ENCODE results near the gene CABLES2. TPM values are rescaled to one million over a fixed set of nuclear protein-coding genes. Genes with fewer than 3 reads are reported as not detected.

The CABLES2 gene
- total and polyA plus RNA-seq, 2 experiments from 2014 or later, result 0.66 to 7.3 TPM

- in situ Hi-C loops (cut with MboI), result no loop called here
- Histone ChIP-seq H3K9ac (no peak overlapping the region), H3K27me3 (replicated peaks; ENCODE audit: insufficient read depth) (peaks cover 13% of the 10 kb centered on the region; the same call in 1 of the 2 replicates), H3F3A (ENCODE audit: insufficient read depth) (no peaks in the 10 kb centered on the region), H3K4me1 (ENCODE audit: insufficient read depth) (no peaks in the 10 kb centered on the region), H4K20me1 (ENCODE audit: insufficient read depth) (no peaks in the 10 kb centered on the region), H2AFZ (no peak overlapping the region), H3K4me2 (ENCODE audit: unreplicated experiment) (no peak overlapping the region), H3K4me3 (no peak overlapping the region), H3K27ac (no peak overlapping the region), H3K9me3 (ENCODE audit: low read depth) (no peaks in the 10 kb centered on the region), H3K36me3 (ENCODE audit: low read depth) (no peaks in the 10 kb centered on the region), H3K79me2 (ENCODE audit: insufficient read depth) (no peaks in the 10 kb centered on the region), H3K9me2 (ENCODE audit: insufficient read depth) (no peaks in the 10 kb centered on the region)
- no peak for TF ChIP-seq EZH2 (IDR thresholded peaks at IDR 0.05; ENCODE audit: insufficient read depth, poor library complexity, severe bottlenecking)
- no peak for TF ChIP-seq EZH2phosphoT487 (IDR thresholded peaks at IDR 0.05; ENCODE audit: insufficient read depth, low read depth)
- no peak for DNase-seq
- 34 to 41% methylated on average over 12 of the region's 12 CpGs for WGBS, 2 experiments (ENCODE audit: low coverage in 1 of 2, low lambda C conversion rate in 2 of 2, missing lambda C conversion rate in 2 of 2)
Measured at GRCh38 chr20:62446481-62446880, 39.4 kb upstream of the CABLES2 start.

- H3K27me3 ChIP-seq (replicated peaks; ENCODE audit: insufficient read depth), result peaks cover 13% of the 10 kb centered on the region; the same call in 1 of the 2 replicates
- no peaks in the 10 kb centered on the region for H3K9me2 ChIP-seq (ENCODE audit: insufficient read depth)
- TF ChIP-seq EZH2phosphoT487 (IDR thresholded peaks at IDR 0.05; ENCODE audit: insufficient read depth, low read depth) (no peak), EZH2 (IDR thresholded peaks at IDR 0.05; ENCODE audit: insufficient read depth, poor library complexity, severe bottlenecking) (no peak)
- H3F3A ChIP-seq (ENCODE audit: insufficient read depth), result no peaks in the 10 kb centered on the region
- H3K4me3 ChIP-seq, result no peak overlapping the region
- WGBS, 2 experiments (ENCODE audit: low coverage in 1 of 2, low lambda C conversion rate in 2 of 2, missing lambda C conversion rate in 2 of 2), result 65 to 69% methylated on average over 20 to 36 of the region's 36 CpGs
- in situ Hi-C loops (cut with MboI), result no loop called here
- no peaks in the 10 kb centered on the region for H3K36me3 ChIP-seq (ENCODE audit: low read depth)
- H3K9ac ChIP-seq, result no peak overlapping the region
- no peak overlapping the region for H2AFZ ChIP-seq
- H4K20me1 ChIP-seq (ENCODE audit: insufficient read depth), result no peaks in the 10 kb centered on the region
- H3K4me2 ChIP-seq (ENCODE audit: unreplicated experiment), result no peak overlapping the region
- H3K27ac ChIP-seq, result no peak overlapping the region
- H3K79me2 ChIP-seq (ENCODE audit: insufficient read depth), result no peaks in the 10 kb centered on the region
- no peaks in the 10 kb centered on the region for H3K9me3 ChIP-seq (ENCODE audit: low read depth)
- DNase-seq, result no peak
- H3K4me1 ChIP-seq (ENCODE audit: insufficient read depth), result no peaks in the 10 kb centered on the region
Measured at GRCh38 chr20:62445553-62446340, 38.7 kb upstream of the CABLES2 start.

GRCh38 chr20:62444286-62444685 is 37.2 kb upstream of the CABLES2 start:
- WGBS, 2 experiments (ENCODE audit: low coverage in 1 of 2, low lambda C conversion rate in 2 of 2, missing lambda C conversion rate in 2 of 2), result 72 to 84% methylated on average over 6 of the region's 6 CpGs
- no peaks in the 10 kb centered on the region for H3K9me2 ChIP-seq (ENCODE audit: insufficient read depth)
- H3K4me2 ChIP-seq (ENCODE audit: unreplicated experiment), result no peak overlapping the region
- H3K4me3 ChIP-seq, result no peak overlapping the region
- in situ Hi-C loops (cut with MboI), result no loop called here
- peaks cover 13% of the 10 kb centered on the region; the same call in 1 of the 2 replicates for H3K27me3 ChIP-seq (replicated peaks; ENCODE audit: insufficient read depth)
- H3K9ac ChIP-seq, result no peak overlapping the region
- no peak overlapping the region for H3K27ac ChIP-seq
- DNase-seq, result no peak
- H3F3A ChIP-seq (ENCODE audit: insufficient read depth), result no peaks in the 10 kb centered on the region
- TF ChIP-seq EZH2phosphoT487 (IDR thresholded peaks at IDR 0.05; ENCODE audit: insufficient read depth, low read depth) (no peak), EZH2 (IDR thresholded peaks at IDR 0.05; ENCODE audit: insufficient read depth, poor library complexity, severe bottlenecking) (no peak)
- no peaks in the 10 kb centered on the region for H3K79me2 ChIP-seq (ENCODE audit: insufficient read depth)
- H2AFZ ChIP-seq, result no peak overlapping the region
- no peaks in the 10 kb centered on the region for H4K20me1 ChIP-seq (ENCODE audit: insufficient read depth)
- H3K36me3 ChIP-seq (ENCODE audit: low read depth), result no peaks in the 10 kb centered on the region
- H3K4me1 ChIP-seq (ENCODE audit: insufficient read depth), result no peaks in the 10 kb centered on the region
- H3K9me3 ChIP-seq (ENCODE audit: low read depth), result no peaks in the 10 kb centered on the region

GRCh38 chr20:62441987-62442539 is 35.0 kb upstream of the CABLES2 start:
- H3K27me3 ChIP-seq (replicated peaks; ENCODE audit: insufficient read depth), result peaks cover 13% of the 10 kb centered on the region; the same call in 1 of the 2 replicates
- no peak overlapping the region for H2AFZ ChIP-seq
- 67 to 69% methylated on average over 15 to 16 of the region's 16 CpGs for WGBS, 2 experiments (ENCODE audit: low coverage in 1 of 2, low lambda C conversion rate in 2 of 2, missing lambda C conversion rate in 2 of 2)
- H3K36me3 ChIP-seq (ENCODE audit: low read depth), result no peaks in the 10 kb centered on the region
- H3K4me3 ChIP-seq, result no peak overlapping the region
- no peak overlapping the region for H3K27ac ChIP-seq
- H3K4me1 ChIP-seq (ENCODE audit: insufficient read depth), result no peaks in the 10 kb centered on the region
- DNase-seq, result no peak
- no peaks in the 10 kb centered on the region for H3K9me2 ChIP-seq (ENCODE audit: insufficient read depth)
- no peaks in the 10 kb centered on the region for H3F3A ChIP-seq (ENCODE audit: insufficient read depth)
- H4K20me1 ChIP-seq (ENCODE audit: insufficient read depth), result no peaks in the 10 kb centered on the region
- no peak overlapping the region for H3K4me2 ChIP-seq (ENCODE audit: unreplicated experiment)
- H3K9ac ChIP-seq, result no peak overlapping the region
- in situ Hi-C loops (cut with MboI), result no loop called here
- no peak for TF ChIP-seq EZH2 (IDR thresholded peaks at IDR 0.05; ENCODE audit: insufficient read depth, poor library complexity, severe bottlenecking)
- TF ChIP-seq EZH2phosphoT487 (IDR thresholded peaks at IDR 0.05; ENCODE audit: insufficient read depth, low read depth), result no peak
- H3K79me2 ChIP-seq (ENCODE audit: insufficient read depth), result no peaks in the 10 kb centered on the region
- H3K9me3 ChIP-seq (ENCODE audit: low read depth), result no peaks in the 10 kb centered on the region

All from GM23248 (cell line).